Measurements from ENCODE around the gene ABLIM1.

Gene ABLIM1

DNA sequence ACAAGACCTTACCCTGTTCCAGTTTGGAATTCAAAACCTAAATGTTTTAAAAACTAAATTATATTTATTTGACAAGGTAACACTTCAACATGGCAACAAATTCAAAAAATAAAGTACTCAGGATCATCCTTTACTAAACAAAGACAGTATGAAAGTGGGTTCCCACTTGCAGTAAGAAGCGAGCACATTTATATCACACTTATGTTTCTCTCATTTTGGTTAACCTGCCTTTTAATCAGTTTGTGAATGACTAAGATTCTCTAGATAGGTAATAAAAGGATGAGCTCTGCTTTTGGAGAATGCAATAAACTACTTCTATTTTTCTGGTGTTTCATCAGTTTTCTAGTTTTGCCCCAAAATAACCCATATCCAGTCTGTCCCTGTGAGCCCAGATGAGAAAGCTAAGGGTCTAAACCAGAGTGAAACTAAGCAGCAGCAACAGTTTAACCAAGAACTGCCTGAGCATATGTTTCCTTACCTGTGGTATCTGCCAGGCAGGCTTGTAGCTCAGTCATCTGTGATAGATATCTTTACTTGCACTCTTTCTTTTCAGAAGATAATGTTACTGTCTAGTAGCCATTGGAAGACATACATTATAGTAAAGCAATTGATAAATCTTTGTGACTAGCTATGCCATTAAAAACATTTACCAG is 64.1 kb downstream of the ABLIM1 start:
- H3K4me3 ChIP-seq (ENCODE audit: low read depth, low read length): no peak overlapping the region
- H3K27ac ChIP-seq: no peak overlapping the region
- no peaks in the 10 kb centered on the region for H3K36me3 ChIP-seq
- DNase-seq: no peak
- no peaks in the 10 kb centered on the region for H3K27me3 ChIP-seq (ENCODE audit: insufficient read depth, low read depth, severe bottlenecking)
- TF ChIP-seq, protein P1, sequence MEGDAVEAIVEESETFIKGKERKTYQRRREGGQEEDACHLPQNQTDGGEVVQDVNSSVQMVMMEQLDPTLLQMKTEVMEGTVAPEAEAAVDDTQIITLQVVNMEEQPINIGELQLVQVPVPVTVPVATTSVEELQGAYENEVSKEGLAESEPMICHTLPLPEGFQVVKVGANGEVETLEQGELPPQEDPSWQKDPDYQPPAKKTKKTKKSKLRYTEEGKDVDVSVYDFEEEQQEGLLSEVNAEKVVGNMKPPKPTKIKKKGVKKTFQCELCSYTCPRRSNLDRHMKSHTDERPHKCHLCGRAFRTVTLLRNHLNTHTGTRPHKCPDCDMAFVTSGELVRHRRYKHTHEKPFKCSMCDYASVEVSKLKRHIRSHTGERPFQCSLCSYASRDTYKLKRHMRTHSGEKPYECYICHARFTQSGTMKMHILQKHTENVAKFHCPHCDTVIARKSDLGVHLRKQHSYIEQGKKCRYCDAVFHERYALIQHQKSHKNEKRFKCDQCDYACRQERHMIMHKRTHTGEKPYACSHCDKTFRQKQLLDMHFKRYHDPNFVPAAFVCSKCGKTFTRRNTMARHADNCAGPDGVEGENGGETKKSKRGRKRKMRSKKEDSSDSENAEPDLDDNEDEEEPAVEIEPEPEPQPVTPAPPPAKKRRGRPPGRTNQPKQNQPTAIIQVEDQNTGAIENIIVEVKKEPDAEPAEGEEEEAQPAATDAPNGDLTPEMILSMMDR (IDR thresholded peaks at IDR 0.05; ENCODE audit: low read depth, low read length): no peak
- no peaks in the 10 kb centered on the region for H3K9me3 ChIP-seq (ENCODE audit: severe bottlenecking)

DNA sequence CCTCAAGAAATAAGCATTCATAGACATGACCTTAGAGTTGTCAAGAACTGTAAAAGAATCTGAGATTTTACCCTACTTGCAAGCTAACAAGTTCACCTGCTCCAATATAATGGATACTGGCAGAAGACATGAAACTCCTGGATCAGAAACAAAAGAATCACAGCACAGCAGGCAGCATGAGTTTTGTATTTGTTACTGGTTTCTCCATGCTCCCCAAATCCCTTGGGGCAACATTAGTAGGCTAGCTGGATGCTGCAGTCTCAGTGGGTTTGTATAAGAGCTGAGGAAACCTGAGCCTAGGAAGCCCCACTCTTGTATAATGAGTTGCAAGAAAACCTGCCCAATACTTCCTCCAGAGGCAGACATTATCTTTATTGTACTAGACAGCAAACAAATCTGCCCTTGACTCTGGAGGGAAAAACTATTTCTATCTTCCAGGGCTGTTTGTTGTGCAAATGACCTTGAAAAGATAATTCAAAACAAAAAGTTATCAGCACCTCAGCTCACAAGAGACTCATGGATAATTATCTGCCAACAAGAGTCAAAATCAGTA is 64.8 kb downstream of the ABLIM1 start:
- TF ChIP-seq, protein P1 (IDR thresholded peaks at IDR 0.05; ENCODE audit: low read depth, low read length): no peak
- H3K36me3 ChIP-seq: no peaks in the 10 kb centered on the region
- no peaks in the 10 kb centered on the region for H3K9me3 ChIP-seq (ENCODE audit: severe bottlenecking)
- H3K27me3 ChIP-seq (ENCODE audit: insufficient read depth, low read depth, severe bottlenecking): no peaks in the 10 kb centered on the region
- no peak overlapping the region for H3K27ac ChIP-seq
- no peak for DNase-seq
- H3K4me3 ChIP-seq (ENCODE audit: low read depth, low read length): no peak overlapping the region

DNA sequence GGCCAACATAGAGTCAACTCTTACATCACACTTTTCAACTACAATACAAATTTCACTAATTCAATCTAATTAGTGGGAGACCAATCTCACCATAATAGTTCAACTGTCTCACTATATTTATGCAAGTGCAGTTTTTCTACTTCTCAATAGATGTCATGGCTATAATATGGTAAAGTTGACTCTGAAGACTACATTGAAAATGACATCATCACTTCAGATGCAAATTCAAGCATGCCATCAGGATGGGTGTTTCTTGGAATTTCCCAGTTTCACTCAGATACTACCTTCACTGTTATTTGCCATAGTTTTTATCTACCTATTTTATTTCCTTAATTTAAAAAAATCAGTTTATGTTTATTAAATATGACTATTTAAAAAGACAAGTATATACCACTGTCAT is 67.1 kb downstream of the ABLIM1 start:
- no peaks in the 10 kb centered on the region for H3K9me3 ChIP-seq (ENCODE audit: severe bottlenecking)
- TF ChIP-seq, protein P1 (IDR thresholded peaks at IDR 0.05; ENCODE audit: low read depth, low read length): no peak
- H3K27me3 ChIP-seq (ENCODE audit: insufficient read depth, low read depth, severe bottlenecking): no peaks in the 10 kb centered on the region
- no peak overlapping the region for H3K27ac ChIP-seq
- no peaks in the 10 kb centered on the region for H3K36me3 ChIP-seq
- DNase-seq: no peak
- H3K4me3 ChIP-seq (ENCODE audit: low read depth, low read length): no peak overlapping the region

DNA sequence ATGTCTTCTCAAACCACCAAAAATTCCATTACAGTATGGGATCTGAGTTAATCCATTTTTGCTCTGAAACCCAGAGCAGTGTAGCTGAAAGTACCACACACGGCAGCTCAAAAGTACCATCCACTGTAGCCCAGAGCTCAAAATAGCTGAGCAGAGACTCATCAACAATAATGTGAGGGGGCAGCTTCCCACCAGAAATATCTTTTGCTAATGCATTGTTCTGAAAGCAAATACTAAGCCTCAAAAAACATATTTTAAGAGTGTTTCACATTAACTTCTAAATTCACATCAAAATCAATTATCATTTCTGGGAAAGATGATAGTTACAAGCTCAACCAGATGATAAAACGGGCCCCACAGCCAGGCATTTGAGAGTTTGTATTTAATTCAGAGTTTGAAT is 73.7 kb downstream of the ABLIM1 start:
- H3K27me3 ChIP-seq (ENCODE audit: insufficient read depth, low read depth, severe bottlenecking): no peaks in the 10 kb centered on the region
- no peak overlapping the region for H3K27ac ChIP-seq
- no peak overlapping the region for H3K4me3 ChIP-seq (ENCODE audit: low read depth, low read length)
- no peaks in the 10 kb centered on the region for H3K36me3 ChIP-seq
- TF ChIP-seq, protein P1 (IDR thresholded peaks at IDR 0.05; ENCODE audit: low read depth, low read length): no peak
- no peaks in the 10 kb centered on the region for H3K9me3 ChIP-seq (ENCODE audit: severe bottlenecking)
- no peak for DNase-seq

DNA sequence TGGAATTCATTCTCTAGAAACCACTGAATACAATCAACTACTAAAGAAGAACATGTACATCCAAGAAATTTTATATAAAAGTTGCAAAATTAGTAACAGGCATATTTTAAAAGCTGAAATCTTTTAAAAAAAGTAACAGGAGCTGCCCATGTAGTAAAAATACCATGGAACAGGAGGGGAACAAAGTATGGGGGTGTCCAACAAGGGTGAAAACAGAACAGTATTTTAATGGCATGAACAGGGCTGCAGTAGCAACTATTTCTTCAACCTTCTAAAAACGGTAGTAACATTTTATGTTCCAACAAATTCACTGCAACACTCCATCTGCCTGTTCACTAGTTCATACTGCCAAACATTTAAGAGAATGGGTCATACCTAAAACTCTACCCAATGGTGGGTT is 77.0 kb downstream of the ABLIM1 start:
- TF ChIP-seq, protein P1 (IDR thresholded peaks at IDR 0.05; ENCODE audit: low read depth, low read length): no peak
- H3K4me3 ChIP-seq (ENCODE audit: low read depth, low read length): no peak overlapping the region
- no peaks in the 10 kb centered on the region for H3K36me3 ChIP-seq
- no peaks in the 10 kb centered on the region for H3K9me3 ChIP-seq (ENCODE audit: severe bottlenecking)
- H3K27me3 ChIP-seq (ENCODE audit: insufficient read depth, low read depth, severe bottlenecking): no peaks in the 10 kb centered on the region
- DNase-seq: no peak
- H3K27ac ChIP-seq: no peak overlapping the region

DNA sequence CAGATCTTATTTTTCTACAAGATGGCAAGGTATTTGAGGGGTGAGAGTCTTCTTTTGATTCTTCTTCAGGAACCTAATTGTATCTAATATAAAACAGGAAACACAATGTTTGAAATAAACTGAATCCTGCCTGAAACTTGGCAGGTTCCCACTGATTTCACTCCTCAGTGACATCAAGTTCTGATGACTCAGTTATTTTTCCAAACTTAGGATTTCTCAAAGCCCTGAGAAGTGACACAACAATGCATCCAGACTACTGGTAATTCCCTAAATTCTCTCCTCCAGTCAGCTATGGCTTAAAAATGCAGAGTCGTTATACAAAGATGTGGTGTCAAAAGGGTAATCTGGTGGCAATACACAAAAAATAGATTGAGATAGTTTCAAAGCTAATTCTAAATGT is 80.9 kb downstream of the ABLIM1 start:
- Histone ChIP-seq H3K4me3 (ENCODE audit: low read depth, low read length) (no peak overlapping the region), H3K27me3 (ENCODE audit: insufficient read depth, low read depth, severe bottlenecking) (no peaks in the 10 kb centered on the region), H3K9me3 (ENCODE audit: severe bottlenecking) (no peaks in the 10 kb centered on the region), H3K36me3 (no peaks in the 10 kb centered on the region), H3K27ac (no peak overlapping the region)
- no peak for DNase-seq
- TF ChIP-seq, protein P1 (IDR thresholded peaks at IDR 0.05; ENCODE audit: low read depth, low read length): no peak
